Suprapubic skin (tissue), 4 donors: ENCODE results near the gene NFILZ.

ENCODE experiments used
- CTCF ChIP-seq, 2 donors: fragments of 200-600 bp in 1 of 2; fragments of 450-650 bp in 1 of 2; sonication (generic) in 1 of 2; IDR thresholded peaks; one replicate each; pipeline ENCODE4 v1.5.1; 2016 to 2019; ENCODE audit warnings: antibody characterized with exemption in 2 of 2, mild to moderate bottlenecking in 1 of 2, moderate library complexity in 1 of 2
- EP300 ChIP-seq: sonication (generic); formaldehyde crosslinking; IDR thresholded peaks from one replicate; pipeline ENCODE4 v1.6.1; 2017; ENCODE audit warnings: antibody characterized with exemption
- POLR2A ChIP-seq, 2 donors: fragments of 450-650 bp; IDR thresholded peaks; one replicate each; pipeline ENCODE4 v1.6.1; 2017; ENCODE audit warnings: antibody characterized with exemption in 2 of 2, mild to moderate bottlenecking in 2 of 2, moderate library complexity in 2 of 2
- POLR2AphosphoS5 ChIP-seq, 3 donors: sonication (generic); formaldehyde crosslinking; IDR thresholded peaks; one replicate each; pipeline ENCODE4 v1.6.1; 2017; ENCODE audit warnings: antibody characterized with exemption in 3 of 3

GRCh38 chr19:8678244-8678807, 47.9 kb downstream of the NFILZ start:
- TF ChIP-seq CTCF (IDR thresholded peaks at IDR 0.05) (no peak), POLR2A (IDR thresholded peaks at IDR 0.05) (no peak), POLR2AphosphoS5 (IDR thresholded peaks at IDR 0.05) (no peak), EP300 (no peak)
